HG02885 (cell line): ENCODE data around the gene POR.

ENCODE experiments used
- ATAC-seq: cut with Tn5 transposase; IDR thresholded peaks from one replicate; pipeline ENCODE4 v1.9.1; 2021; ENCODE audit warnings: mild to moderate bottlenecking; ENCODE audit not compliant: unreplicated experiment, poor library complexity

POR gene

DNA sequence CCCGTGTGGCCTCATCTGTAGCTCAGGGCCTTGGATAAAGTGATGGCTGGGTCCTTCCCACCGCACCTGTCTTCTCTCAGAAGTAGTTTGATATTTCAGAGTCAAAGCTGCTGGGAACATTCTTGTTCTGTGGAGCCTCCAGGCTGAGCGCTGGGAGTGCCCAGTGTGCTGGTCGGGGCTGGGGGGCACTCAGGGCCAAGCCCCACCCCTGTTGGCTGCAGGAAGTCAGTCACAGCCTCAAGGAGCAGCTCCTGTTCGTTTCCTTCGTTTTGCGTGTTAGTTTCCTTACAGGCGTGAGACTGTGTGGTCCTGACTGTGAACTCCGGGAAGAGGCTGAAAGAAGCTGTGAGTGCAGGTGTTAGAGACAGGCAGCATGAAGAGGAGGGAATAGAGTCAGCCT lies 33.2 kb downstream of the POR start:
- no peak for ATAC-seq

DNA sequence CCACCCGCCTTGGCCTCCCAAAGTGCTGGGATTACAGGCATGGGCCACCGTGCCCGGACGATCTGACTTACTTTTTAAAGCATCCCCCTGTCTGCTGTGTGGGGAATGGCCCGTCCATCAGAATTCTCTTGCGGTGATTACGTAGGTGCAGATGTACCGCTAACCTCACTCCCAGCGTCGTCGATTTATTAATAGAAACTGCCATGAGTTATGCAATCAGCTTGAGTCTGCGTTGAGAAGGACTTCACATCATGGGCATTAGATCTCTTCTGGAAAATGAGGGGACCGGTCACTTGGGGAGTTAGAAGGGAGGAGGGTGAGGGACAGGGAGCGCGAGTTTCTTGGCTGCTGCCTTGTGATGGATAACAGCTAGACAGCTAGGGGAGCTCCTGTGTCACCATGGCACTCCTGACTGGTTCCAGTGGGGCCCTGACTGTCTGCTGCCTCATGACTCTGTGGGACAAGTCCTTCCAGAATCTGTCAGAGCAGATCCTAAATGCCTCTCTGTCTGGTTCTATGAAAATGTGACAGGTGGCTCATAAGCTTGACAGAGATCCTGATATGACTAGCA lies 35.2 kb downstream of the POR start:
- no peak for ATAC-seq

DNA sequence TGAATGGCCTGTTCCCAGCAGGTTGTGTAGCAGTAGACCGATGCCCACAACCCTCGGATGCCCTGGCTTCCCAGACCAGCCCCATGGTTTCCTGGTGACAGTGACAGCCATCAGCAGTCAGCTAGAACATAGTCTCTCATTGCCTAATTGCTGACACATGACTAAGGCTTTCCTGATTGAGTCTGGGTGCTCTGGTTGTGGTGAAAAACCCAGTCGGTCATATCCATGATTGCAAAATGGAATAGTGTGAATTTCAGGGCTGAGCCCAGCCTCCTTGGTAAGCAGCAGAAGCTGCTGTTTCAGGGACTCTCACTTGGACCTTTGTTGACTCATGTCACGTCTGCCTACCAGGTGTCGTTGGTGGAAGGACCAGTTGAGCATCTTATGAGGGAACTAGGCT lies 36.6 kb downstream of the POR start:
- ATAC-seq: no peak

DNA sequence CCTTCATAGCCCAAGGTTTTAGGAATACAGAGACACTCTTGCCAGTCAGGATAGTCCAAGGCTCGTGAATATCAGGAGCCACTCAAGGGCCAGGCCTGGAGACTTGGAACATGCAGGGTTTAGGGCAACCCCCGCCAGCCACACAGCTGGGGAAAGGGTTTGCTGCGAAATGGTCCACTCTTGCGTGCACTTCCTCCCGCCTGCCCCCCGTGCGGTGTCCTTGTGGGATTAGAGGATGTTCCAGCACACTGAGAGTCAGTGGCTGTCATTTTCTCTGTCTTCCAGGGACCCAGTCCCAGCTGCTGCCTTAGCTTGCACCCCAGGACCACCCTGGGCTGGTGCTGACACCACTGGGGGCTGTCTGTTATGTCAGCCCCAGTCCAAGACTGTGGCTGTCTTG lies 38.5 kb downstream of the POR start:
- ATAC-seq: no peak

DNA sequence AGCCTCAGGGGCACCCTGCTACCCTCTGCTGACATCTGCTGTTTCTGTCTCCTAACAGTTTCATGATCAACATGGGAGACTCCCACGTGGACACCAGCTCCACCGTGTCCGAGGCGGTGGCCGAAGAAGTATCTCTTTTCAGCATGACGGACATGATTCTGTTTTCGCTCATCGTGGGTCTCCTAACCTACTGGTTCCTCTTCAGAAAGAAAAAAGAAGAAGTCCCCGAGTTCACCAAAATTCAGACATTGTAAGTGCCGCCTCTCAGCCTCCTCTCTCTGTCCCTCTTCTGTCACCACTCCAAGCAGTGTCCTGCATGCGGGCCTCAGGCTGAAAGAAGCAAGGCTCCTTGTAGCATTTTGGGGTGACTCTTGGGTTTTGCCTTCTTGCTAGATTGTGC lies 39.0 kb downstream of the POR start:
- ATAC-seq: no peak

DNA sequence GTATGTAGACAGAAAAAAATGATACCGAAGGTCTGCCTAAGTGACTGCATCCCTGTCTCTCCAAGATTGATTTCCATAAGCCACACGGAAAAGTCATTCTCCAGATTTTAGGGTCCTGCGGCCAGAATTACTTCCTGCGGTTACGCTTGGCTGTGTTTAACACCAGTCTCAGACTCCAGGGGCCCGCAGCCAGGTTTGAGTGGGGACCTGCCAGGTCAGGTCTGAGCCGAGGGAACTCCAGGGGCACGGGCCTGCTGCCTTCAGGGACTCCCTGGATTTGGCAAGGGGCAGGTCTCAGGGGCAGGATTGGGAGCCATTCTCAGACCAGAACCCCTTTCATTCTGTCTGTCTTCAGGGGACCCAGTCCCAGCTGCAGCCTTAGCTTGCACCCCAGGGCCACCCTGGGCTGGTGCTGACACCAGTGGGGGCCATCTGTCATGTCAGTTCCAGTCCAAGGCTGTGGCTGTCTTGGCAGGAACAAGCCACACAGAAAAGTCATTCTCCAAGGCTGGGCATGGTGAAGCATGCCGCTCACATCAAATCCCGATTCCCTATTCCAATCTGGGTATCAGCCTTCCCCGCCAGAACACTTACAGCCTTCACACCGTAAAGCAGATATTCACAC lies 40.5 kb downstream of the POR start:
- ATAC-seq: no peak

DNA sequence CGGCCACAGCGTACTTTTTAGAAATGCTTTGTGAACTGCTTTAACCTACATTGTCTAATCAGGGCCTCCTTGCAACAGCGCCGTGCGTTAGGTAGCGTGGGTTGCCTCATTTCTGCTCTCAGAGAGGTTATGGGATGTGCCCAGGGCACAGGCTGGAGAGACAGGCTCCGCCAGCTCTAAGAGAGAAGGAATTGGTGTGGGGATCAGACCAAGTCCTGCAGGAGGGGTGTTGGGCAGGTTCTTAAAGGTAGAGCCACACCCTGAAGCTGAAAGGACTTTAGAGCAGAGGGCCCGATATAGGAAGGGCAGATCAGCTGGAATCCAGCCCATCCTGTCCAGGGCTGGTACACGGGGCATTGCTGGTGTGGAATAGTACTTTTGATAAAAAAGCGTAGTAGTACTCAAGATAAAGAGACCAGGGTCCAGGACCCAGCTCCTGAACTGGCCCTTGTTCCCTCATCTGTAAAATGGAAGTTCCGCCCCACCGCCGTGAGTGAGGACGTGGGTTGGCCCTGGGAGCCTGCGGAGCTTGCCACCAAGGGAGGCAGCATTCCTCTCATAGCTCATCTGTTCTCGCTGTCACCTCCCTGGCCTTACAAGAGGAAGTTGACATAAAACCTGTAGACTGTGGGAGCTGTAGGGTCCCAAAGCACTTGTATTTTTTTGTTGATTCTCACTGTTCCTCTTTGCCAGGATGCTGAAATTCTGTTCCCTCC lies 42.2 kb downstream of the POR start:
- ATAC-seq: no peak

DNA sequence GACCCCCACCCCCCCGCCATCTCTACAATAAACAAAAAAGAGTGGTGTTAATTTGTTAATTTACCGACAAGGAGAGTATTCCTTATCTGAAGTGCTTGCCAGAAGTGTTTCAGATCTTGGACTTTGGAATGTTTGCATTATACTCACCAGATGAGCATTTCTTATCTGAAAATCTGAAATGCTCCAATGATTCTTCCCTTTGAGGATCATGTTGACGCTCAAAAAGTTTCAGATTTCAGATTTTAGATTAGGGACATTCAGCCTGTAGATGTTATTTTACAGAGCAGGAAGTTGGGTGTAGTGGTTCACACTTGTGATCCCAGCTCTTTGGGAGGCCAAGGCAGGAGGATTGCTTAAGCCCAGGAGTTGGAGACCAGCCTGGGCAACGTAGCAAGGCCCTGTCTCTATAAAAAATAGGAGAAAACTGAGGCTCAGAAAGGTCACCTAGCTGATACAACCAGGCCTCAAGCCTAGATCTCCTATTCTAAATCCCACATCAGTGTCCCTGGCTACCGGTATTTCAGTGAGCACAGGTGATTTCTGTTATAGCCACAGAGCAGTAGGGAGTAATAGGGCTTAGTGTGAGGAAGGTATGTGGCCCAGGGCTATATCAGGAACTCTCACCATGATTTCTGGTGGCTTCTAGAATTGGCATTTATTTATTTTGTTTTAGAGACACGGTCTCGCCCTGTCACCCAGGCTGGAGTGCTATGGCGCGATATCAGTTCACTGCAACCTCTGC lies 44.0 kb downstream of the POR start:
- ATAC-seq: no peak

DNA sequence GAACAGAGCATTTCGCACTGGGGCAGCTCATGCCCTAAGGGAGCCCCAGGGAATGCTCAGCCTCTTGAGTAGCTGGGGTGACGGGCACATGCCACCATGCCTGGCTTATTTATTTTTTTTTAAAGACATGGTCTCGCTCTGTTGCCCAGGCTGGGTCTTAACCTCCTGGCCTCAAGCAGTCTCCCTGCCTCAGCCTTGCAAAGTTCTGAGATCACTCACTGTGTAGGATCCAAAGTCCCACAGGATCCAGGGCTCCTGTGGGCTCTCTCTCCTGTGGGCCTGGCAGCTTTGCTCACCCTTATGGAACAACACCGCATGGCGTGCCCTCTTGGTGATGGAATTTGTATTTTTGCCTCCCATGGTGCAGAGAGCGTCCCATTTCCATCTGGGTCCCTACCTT lies 45.4 kb downstream of the POR start:
- ATAC-seq: no peak

DNA sequence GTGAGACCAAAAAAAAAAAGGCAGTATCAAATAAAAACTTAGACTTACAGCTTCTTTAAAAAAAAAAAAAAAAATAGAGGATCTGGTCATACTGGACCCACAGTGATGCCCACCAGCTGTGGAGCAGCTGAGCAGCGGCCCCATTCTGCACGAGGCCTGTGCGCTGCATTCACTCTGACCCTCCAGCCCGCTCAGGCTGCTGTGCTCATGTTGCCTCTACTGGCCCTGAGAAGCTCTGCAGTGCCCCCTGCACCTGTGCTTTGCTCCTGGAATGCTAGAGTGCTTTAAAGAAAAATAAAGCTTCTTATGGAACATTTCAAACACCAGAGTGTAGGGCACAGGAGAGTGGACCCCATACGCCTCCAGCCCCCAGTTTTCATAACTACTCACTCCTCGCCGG lies 46.3 kb downstream of the POR start:
- no peak for ATAC-seq

DNA sequence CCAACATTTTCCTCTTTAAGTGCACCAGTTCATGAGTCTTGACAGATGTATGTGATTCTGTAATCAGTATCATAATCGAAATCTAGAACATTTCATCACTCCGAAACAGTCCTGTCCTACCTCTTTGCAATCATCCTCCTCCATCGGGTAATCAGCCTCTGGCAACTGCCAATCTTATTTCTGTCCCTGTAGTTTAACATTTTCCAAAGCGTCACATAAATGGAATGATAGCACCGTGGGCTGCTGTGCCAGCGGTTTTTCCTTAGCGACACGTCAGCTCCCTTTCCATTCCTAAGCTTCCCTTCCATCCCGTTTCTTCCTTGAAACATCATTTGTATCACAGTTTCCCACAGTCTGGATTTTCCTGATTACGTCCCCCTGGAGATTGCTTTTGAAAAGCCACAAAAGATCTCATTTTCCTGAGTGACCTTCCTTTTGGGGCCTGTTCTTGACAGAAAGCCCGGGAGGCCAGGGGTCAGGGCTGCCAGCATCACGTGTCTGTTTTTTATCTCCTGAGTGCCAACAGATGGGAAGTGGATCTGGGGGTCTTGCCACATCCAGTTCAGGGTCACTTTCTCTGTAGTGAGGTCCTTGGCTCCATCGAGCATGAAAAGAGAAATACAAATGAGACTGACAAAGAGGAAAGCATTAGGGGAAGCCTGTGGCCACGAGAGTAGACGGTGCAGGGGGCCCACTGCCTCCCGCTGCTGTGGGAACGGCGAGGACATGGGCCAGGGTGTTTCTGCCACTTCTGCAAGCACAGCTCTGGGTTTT lies 47.8 kb downstream of the POR start:
- ATAC-seq: no peak

DNA sequence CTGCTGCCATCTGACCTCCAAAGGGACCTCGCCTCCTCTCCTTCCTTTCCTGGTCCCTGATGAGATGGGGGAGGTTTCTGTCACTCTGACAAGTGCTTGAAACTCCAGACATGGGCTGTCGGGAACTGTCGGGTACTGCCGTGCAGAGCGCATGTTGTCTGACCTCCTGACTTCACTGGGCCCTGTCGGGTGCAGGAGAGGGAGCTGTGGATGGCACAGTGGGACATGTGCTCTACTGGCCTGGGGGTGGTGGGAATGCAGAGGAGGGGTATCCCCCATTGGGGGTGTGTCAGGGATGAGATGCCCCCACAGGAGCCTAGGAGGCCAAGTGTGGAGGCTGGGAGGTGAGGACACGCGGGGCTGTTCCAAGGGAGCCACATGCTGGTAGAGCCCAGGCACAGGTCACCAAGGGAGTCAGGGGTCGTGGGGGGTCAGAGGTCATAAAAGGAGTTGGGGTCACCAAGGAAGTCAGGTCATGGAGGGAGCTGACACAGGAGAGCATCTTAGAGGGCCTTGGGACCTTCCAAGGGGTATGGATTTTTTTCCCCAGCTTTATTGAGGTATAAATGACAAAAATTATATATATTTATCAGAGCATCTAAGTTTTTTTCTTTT lies 48.5 kb downstream of the POR start:
- ATAC-seq: no peak

DNA sequence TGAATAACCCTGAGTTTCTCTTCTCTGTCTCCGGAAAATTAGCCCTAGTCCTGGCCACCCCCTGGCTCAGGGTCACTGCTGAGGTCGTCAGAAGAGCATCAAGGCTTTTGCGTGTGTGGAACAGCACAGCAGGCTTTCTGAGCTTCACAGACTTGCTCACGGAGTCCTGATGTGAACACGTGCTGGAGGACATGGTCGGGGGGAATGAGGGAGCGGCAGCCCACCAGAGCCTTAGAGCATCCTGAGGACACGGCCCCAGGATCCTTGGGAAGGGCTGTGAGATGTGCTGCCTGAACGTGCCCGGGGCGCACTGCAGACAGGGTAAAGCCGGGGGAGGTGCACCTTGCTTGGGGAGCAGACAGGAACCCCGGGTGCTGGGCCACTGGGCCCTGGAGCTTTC lies 50.7 kb downstream of the POR start:
- no peak for ATAC-seq

DNA sequence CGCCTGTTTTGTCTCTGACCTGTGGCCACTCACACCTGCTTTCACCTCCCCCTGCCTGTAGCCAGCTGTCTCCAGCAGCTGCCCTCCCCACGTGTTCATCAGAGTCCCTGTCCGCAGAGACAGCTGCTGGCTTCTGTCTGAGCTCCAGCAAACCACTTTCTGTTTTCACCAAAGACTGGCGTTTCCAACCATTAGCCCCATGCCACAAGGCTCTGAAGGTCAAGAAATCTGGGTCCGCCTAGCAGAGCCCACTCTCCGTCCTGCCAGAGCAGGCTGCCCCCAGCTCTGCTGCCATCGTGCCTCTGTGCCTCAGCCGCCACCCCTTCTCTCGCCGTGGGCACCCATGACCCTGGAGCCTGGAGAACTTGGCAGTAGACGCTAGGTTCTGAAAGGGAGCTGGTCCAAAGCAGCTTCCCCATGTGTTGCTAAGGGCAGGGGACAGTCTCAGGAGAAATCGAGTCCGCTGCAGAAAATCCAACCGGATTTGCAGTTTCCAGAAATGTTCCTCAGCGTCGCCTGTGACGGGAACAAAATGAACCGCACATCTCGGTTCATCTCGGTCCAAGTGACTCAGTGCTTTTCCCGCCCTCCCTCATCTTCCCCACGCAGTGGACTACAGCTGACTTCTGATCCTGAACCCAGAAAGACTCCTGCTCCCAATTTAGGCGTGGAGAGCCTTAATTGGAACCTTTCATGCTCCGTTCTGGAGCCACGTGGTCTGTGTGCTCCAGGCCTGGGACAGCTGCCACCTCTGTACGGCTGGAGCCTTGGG lies 51.4 kb downstream of the POR start:
- ATAC-seq: no peak

DNA sequence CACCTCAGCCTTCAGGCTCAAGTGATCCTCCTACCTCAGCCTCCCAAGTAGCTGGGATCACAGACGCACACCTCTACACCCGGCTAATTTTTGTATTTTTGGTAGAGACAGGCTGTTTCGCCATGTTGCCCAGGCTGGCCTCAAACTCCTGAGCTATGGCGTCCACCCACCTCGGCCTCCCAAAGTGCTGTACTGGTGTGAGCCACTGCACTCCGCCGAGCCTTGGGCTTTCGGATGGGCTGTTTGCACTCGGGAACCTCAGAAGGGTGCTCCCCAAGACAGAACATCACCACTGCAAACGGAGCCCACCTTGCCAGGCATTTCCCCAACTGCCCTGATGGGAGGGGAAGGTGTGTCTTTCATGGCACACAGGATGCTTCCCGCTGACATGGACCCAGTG lies 52.1 kb downstream of the POR start:
- ATAC-seq: no peak

DNA sequence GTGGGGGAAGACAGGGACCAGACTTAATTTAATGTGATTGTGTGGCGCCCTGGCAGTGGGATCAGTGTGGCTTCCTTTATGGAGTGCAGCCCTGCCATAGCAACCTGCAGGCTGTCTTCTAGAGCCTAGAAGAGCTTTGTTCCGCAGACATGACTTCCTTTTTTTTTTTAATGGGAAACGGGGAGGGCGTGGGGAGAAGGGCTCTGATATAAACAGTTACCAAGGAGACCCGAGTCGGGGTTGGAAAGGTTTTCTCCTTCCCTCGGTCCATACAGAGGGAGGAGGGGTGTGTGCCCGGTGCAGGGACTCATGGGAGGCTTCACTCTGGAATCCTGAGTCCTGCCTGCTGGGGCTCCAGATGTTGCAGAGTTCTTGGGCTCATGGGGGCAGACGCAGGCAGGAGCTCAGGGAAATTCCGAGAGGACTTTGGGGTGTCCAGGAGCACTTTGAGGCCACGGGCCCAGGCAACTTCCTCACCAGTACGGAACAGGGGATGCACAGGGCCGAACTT lies 52.6 kb downstream of the POR start:
- ATAC-seq: no peak

DNA sequence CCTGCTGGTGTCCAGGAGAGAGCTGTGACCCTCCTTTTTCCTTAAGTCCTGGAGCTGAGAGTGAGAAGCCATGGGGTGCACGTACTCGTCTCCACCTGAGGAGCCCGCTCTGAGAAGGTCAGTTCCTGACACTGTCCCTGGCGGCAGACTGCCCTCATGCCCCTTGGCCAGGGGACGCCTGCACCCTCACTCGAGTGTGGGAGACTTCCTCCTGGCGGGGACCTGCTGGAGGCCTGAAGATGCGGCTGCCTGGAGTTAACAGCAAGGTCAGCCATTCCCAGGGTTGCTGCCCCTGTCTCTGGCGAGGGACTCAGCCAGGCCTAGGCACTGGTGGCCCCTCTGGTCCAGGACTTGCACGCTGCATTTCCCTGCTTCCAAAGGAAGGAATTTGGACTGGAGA lies 53.1 kb downstream of the POR start:
- ATAC-seq: no peak

DNA sequence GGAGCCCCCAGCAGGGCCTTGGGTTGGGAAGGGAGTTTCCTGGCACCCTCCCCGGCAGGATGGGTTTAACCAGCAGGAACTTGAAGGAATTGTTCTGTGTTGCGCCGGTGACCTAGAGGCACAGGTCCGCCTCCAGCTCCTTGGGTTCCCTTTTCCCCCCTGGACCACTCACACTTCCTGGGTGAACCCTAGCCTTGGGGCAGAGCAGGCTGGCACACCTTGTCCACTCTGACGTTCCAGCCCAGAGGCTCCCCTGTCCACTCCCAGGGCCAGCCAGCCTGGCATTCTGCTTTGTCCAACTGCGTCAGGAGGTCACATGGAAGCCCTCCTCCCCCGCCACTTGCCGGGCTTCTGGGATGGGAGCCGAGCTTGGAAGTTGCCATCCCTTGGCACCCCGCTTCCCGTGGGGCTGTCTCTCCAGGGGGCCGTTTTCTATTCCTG lies 53.6 kb downstream of the POR start:
- ATAC-seq: no peak

DNA sequence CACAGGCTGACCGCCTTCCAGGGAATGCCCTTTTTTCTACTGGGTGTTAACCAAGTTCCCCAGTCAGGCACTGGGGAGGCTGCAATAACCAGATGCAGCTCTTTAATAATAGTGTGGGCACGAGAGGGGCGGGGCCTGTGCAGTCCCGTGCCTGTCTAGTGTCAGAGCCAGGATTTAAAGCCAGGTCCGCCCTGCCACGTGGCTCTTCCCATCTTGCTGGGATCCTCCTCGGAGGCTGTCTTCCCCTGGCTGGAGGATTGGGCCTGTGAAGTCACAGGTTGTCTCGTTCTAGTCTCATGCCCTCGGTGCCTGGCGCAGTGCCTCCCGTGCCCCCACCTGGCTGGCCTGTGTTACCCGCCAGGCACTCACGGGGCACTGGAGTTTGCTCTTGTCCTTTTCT lies 54.2 kb downstream of the POR start:
- ATAC-seq: no peak
